NCI-H1436 (cell line): Measurements from ENCODE around the gene RUFY1.
A peak's percentile ranks its signal among the peaks of the same experiment; 100 is the strongest.
"Not testable (repeated sequence)": the region's sequence is repeated elsewhere in the genome, so short reads cannot be mapped to it uniquely, and the experiment has no call there.

ENCODE experiments used
- DNase-seq: peaks from one replicate; lab custom pipeline; 2025; lab: John Stamatoyannopoulos, UW

The RUFY1 gene

GRCh38 chr5:179534431-179534830, 15.9 kb upstream of the RUFY1 start:
- DNase-seq = no peak

- DNase-seq = no peak
These were observed 13.7 kb upstream of the RUFY1 start for GRCh38 chr5:179536676-179537075.

- DNase-seq = no peak
These were observed 8.2 kb upstream of the RUFY1 start for GRCh38 chr5:179542170-179542569.

DNA sequence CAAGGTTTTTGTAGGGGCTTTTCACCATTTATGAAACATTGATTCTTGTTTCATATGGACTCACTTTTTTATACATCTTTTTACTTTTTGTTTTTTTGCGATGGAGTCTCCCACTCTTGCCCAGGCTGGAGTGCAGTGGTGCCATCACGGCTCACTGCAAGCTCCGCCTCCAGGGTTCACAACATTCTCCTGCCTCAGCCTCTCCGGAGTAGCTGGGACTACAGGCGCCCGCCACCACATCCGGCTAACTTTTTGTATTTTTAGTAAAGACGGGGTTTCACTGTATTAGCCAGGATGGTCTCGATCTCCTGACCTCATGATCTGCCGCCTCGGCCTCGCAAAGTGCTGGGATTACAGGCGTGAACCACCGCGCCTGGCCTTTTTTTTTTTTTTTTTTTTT, 7.1 kb upstream of the RUFY1 start:
- DNase-seq = not testable (repeated sequence)

GRCh38 chr5:179553006-179553405, 2.7 kb downstream of the RUFY1 start:
- DNase-seq = no peak

- no peak for DNase-seq
These were observed 3.5 kb downstream of the RUFY1 start for GRCh38 chr5:179553875-179554274.

DNA sequence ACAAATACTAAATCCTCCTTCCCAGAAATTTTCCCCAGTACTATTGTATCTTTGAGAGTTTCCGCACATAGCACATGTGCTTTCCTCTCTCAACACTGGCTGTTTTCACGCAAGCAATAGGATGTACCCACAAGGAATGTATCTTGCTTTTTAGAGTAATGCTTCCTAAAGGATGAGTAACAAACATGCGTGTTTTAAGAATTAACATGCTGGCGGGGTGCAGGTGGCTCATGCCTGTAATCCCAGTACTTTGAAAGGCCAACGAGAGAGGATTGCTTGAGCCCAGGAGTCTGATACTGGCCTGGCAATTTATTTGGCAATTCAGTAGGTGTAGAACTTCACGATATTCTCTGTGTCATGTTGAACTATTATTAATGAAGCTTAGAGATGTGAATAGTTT, 4.6 kb downstream of the RUFY1 start:
- DNase-seq = no peak

GRCh38 chr5:179558261-179558799, 8.0 kb downstream of the RUFY1 start:
- not testable (repeated sequence) for DNase-seq

- DNase-seq = peak; percentile 4
These were observed 8.6 kb downstream of the RUFY1 start for GRCh38 chr5:179558932-179559283.

- DNase-seq = peak; percentile 92
These were observed 9.2 kb downstream of the RUFY1 start for GRCh38 chr5:179559284-179560252.

DNA sequence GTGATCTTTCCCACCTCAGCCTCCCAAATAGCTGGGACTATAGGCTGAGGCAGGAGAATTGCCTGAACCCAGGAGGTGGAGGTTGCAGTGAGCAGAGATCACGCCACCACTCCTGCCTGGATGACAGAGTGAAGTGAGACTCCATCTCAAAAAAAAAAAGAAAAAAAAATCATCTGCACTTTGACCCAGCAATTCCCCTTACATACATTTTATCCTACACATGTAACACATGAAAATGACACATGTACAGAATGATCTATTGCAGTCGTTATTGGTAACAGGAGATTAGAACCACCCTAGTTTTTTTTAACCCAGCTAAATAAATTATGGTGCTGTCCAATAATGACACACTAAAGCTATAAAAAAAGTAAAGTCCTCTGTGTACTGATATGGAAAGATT, 14.2 kb downstream of the RUFY1 start:
- no peak for DNase-seq

- DNase-seq = no peak
These were observed 18.4 kb downstream of the RUFY1 start for GRCh38 chr5:179568721-179569120.

DNA sequence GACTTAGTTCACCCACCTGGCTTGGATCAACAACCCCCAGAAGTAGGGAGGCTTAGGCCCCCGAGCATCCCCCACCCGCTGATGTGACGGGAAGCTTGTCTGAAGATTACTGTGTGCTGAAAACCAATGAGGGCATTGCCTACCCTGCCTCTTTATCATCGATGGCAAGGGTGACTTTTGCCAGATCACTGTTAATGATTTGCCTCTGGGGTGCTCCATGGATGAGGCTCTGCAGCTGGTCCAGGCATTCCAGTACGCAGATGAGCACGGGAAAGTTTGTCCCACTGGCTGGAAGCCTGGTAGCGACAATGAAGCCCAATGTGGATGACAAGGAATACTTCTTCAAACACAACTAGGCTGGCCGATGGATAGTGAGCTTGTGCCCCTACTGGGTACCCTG, 22.0 kb downstream of the RUFY1 start:
- no peak for DNase-seq

GRCh38 chr5:179577286-179577960, 27.1 kb downstream of the RUFY1 start:
- no peak for DNase-seq

- no peak for DNase-seq
These were observed 35.6 kb downstream of the RUFY1 start for GRCh38 chr5:179585941-179586401.

GRCh38 chr5:179588166-179588565, 37.8 kb downstream of the RUFY1 start:
- no peak for DNase-seq

- DNase-seq = no peak
These were observed 45.6 kb downstream of the RUFY1 start for GRCh38 chr5:179595916-179596315.

GRCh38 chr5:179596421-179596820, 46.1 kb downstream of the RUFY1 start:
- no peak for DNase-seq

- no peak for DNase-seq
These were observed 48.7 kb downstream of the RUFY1 start for GRCh38 chr5:179599100-179599499.

- DNase-seq = no peak
These were observed 49.2 kb downstream of the RUFY1 start for GRCh38 chr5:179599566-179599965.

DNA sequence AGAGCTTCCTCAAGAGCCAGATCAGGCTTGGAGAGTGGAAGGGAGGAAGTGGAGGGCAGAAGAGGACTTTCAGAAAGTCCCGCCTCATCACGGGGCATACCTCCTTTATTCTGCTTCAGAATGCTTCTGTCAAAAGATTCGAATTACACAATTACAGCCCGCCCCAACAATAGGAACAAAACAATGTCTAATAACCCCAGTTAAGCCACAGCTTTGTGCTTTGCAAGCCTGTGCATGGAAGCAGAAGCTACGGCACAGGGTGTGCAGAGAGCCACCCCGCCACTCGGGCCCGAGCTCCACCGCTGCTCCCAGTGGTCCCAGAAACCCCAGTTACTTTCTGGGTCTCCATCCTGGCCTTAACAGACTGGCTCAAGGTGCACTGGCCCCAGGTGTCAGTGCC, 49.6 kb downstream of the RUFY1 start:
- DNase-seq = no peak

GRCh38 chr5:179601871-179602625, 51.7 kb downstream of the RUFY1 start:
- DNase-seq = no peak
